Activated T-helper 1 cell treated with anti-CD3 and anti-CD28 coated beads, Interleukin-12 subunit alpha, Interleukin-12 subunit beta, Interleukin-2, Interleukin-4 antibody, amounts not matched to agents 30 ng/mL and 10 ng/mL and 1 ng/mL, durations not matched to agents 14 hours and 24 hours and 36 hours (primary cell): Measurements from ENCODE around the gene FRMD4A. TPM values are rescaled to one million over a fixed set of nuclear protein-coding genes. Genes with fewer than 3 reads are reported as not detected.

Source experiments
- DNase-seq: peaks from one replicate; pipeline ENCODE4 v3.0.0; 2021; ENCODE audit warnings: low spot score
- H3K27ac Mint-ChIP-seq: one replicate; pipeline ENCODE4 v1.8.0; 2021; ENCODE audit warnings: mild to moderate bottlenecking, mixed read lengths
- H3K27me3 Mint-ChIP-seq: one replicate; pipeline ENCODE4 v1.8.0; 2022; ENCODE audit warnings: mild to moderate bottlenecking, moderate library complexity, mixed read lengths; ENCODE audit not compliant: insufficient read depth
- H3K36me3 Mint-ChIP-seq: one replicate; pipeline ENCODE4 v1.8.0; 2021; ENCODE audit warnings: low read depth, mixed read lengths
- H3K4me1 Mint-ChIP-seq: one replicate; pipeline ENCODE4 v1.8.0; 2021; ENCODE audit warnings: low read depth, mixed read lengths
- H3K4me3 Mint-ChIP-seq: one replicate; pipeline ENCODE4 v1.8.0; 2021; ENCODE audit warnings: mild to moderate bottlenecking, moderate library complexity, mixed read lengths
- H3K9me3 Mint-ChIP-seq: one replicate; pipeline ENCODE4 v1.8.0; 2021; ENCODE audit warnings: mixed read lengths
- intact Hi-C: fragments of 100-400 bp; cut with micrococcal nuclease; formaldehyde crosslinking; loops from one replicate; pipeline ENCODE4 v1.15.1; 2024
- total RNA-seq: library from RNA; stranded (reverse); gene quantifications from 2 replicates; pipeline ENCODE4 v1.2.3, GENCODE V29; 2022

The FRMD4A gene
- total RNA-seq, 1 donor from 2014 or later, result 0.31 TPM

DNA sequence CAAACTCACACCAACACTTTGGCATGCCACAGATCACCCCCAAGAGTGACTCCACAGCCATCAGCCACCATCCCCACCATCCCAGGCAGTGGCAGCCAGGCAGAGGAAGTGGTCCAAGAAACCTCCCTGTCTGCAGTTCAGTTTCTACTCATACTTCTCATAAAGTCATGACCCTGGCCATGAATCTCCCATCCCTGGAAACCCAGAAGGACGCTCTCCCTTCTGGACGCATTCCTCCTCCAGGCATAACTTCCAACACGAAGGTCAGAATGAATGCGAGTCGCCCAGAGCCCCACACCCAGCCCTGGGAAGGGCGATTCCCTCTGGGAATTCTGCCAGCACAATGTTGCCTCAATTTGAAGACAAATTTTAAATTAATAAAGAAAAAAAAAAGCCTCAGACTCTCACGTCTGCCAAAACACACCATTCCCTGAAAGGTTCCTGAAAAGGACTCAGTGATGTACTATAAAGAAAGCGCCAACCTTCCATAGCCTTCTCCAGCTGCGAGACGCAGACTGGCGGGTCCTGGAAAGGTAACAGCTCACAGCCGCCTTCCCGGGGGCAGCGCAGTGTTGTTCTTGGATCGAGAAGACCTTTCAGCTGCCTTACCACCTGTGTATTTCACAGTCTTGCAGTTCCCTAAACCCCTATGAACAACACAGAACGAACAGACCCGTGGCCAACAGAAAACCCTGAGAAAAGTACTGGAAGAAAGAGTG, 307.6 kb downstream of the FRMD4A start:
- peaks cover 2% of the 10 kb centered on the region for H3K36me3 Mint-ChIP-seq
- intact Hi-C loops, result no loop called here
- H3K27ac Mint-ChIP-seq, result no peak overlapping the region
- H3K27me3 Mint-ChIP-seq, result peaks cover 19% of the 10 kb centered on the region
- DNase-seq, result no peak
- H3K4me1 Mint-ChIP-seq, result no peaks in the 10 kb centered on the region
- H3K4me3 Mint-ChIP-seq, result no peak overlapping the region
- H3K9me3 Mint-ChIP-seq, result peaks cover 12% of the 10 kb centered on the region

DNA sequence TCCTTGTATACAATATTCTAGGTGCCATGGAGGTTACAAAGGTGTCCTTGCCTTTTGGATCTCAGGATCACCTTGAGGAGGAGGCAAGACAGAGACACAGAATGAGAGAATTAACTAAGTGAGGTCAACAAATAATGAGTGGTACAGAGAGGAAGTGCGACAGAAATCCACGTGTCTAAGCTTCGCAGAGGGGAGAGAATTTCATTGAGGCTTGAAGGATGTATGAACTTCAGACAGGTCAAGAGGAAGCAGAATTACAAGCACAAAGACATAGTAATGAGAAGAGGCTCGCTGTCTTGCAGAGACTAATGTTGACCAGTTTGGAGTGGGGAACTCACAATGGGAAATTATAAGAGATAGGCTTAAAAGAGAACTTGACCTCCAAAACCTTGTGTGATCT, 308.7 kb downstream of the FRMD4A start:
- intact Hi-C loops, result no loop called here

GRCh38 chr10:14020037-14020664, 310.6 kb downstream of the FRMD4A start:
- Mint-ChIP-seq H3K4me3 (no peak overlapping the region), H3K27ac (no peak overlapping the region), H3K9me3 (peaks cover 12% of the 10 kb centered on the region), H3K27me3 (peaks cover 21% of the 10 kb centered on the region), H3K36me3 (peaks cover 2% of the 10 kb centered on the region), H3K4me1 (peaks cover 11% of the 10 kb centered on the region)
- DNase-seq, result no peak
- intact Hi-C loops, result no loop called here

More for the DNA sequence above, 308.7 kb downstream of the FRMD4A start:
- H3K9me3 Mint-ChIP-seq, result peaks cover 12% of the 10 kb centered on the region
- H3K36me3 Mint-ChIP-seq, result peaks cover 2% of the 10 kb centered on the region
- DNase-seq, result no peak
- H3K27ac Mint-ChIP-seq, result no peak overlapping the region
- H3K4me1 Mint-ChIP-seq, result no peaks in the 10 kb centered on the region
- no peak overlapping the region for H3K4me3 Mint-ChIP-seq
- peaks cover 19% of the 10 kb centered on the region for H3K27me3 Mint-ChIP-seq

DNA sequence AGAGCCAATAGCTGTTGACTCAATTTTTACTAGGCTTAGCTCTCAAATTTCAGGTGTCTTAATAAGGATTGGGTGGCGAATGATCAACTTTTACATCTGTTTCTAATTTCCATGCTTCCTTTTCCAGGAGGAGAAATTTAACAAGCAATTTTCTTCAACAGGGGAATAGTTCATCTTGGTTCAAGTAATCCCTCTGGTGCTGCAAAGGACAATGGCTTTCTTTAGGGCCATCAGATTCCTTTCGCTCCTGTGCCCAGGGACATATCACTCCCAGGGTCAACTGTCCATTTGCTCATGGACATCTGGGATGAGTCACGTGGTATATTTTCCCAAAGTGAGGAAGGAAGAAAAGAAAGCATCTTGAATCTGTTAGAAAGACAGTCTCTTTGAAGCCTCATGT, 313.3 kb downstream of the FRMD4A start:
- intact Hi-C loops, result no loop called here
- Mint-ChIP-seq H3K36me3 (peaks cover 2% of the 10 kb centered on the region), H3K27ac (no peak overlapping the region), H3K4me1 (peaks cover 11% of the 10 kb centered on the region), H3K4me3 (no peak overlapping the region), H3K27me3 (peaks cover 19% of the 10 kb centered on the region), H3K9me3 (peaks cover 12% of the 10 kb centered on the region)
- DNase-seq, result no peak

DNA sequence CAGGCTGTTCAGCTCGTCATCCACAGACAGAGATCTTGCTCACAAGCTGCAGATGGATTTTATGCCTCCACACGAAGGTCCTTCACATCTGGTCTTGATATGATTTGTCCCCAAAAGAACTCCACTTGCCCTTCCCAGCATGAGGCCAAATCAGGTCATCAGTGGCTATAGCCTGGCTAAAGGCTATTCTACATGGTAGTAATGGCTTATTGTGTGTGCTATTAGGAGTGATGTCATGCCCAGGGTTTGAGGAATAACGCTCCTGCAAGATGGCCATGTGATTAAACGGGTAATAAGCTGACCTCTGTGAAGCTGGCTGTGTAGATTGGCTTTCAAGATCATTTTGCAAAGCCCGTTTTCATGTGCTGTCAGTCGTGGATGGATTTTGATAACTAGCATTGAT, 313.8 kb downstream of the FRMD4A start:
- intact Hi-C loops, result no loop called here
- Mint-ChIP-seq H3K27me3 (peaks cover 18% of the 10 kb centered on the region), H3K4me1 (peaks cover 11% of the 10 kb centered on the region), H3K4me3 (no peak overlapping the region), H3K36me3 (peaks cover 2% of the 10 kb centered on the region), H3K27ac (no peak overlapping the region), H3K9me3 (peaks cover 12% of the 10 kb centered on the region)
- no peak for DNase-seq

DNA sequence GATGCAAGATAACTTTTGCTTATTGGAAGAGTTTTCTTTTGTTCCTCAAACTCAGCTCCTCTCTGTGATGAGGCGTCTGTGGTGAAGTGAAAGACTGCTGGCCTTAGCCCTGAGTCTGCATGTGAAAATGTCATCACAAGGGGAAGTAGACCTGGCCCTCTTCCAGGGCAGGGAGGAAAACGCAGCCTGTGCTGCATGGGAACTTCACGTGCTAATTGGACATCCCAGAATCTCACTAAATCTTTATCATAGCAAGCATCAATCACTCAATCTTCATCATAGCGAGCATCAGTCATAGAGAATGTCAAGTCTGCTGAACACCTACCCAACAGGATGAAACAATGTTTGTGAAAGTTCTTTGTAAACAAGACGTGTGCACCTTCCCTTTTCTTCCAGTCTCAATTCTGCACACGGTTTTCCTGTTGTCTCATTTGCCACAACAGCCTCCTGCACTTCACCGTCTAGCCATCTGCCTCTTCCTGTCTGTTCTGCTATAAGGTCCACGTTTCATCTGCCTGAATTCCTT, 314.6 kb downstream of the FRMD4A start:
- Mint-ChIP-seq H3K27ac (peak overlapping the region; percentile 9), H3K27me3 (peaks cover 19% of the 10 kb centered on the region), H3K4me1 (peaks cover 11% of the 10 kb centered on the region), H3K4me3 (no peak overlapping the region), H3K9me3 (peaks cover 12% of the 10 kb centered on the region), H3K36me3 (peaks cover 2% of the 10 kb centered on the region)
- intact Hi-C loops, result no loop called here
- no peak for DNase-seq

- no peak overlapping the region for H3K4me3 Mint-ChIP-seq
- peaks cover 22% of the 10 kb centered on the region for H3K4me1 Mint-ChIP-seq
Observed at GRCh38 chr10:14014423-14014822, 316.3 kb downstream of the FRMD4A start.

GRCh38 chr10:14010769-14011574, 319.8 kb downstream of the FRMD4A start:
- intact Hi-C loops, result no loop called here
- no peaks in the 10 kb centered on the region for H3K36me3 Mint-ChIP-seq
- H3K9me3 Mint-ChIP-seq, result no peaks in the 10 kb centered on the region
- H3K4me1 Mint-ChIP-seq, result peaks cover 35% of the 10 kb centered on the region
- no peak overlapping the region for H3K4me3 Mint-ChIP-seq
- H3K27ac Mint-ChIP-seq, result no peak overlapping the region
- DNase-seq, result no peak
- H3K27me3 Mint-ChIP-seq, result peaks cover 13% of the 10 kb centered on the region

More at GRCh38 chr10:14014423-14014822, 316.3 kb downstream of the FRMD4A start:
- intact Hi-C loops, result no loop called here
- Mint-ChIP-seq H3K27me3 (peaks cover 15% of the 10 kb centered on the region), H3K27ac (no peak overlapping the region), H3K9me3 (peaks cover 9% of the 10 kb centered on the region), H3K36me3 (no peaks in the 10 kb centered on the region)
- no peak for DNase-seq

DNA sequence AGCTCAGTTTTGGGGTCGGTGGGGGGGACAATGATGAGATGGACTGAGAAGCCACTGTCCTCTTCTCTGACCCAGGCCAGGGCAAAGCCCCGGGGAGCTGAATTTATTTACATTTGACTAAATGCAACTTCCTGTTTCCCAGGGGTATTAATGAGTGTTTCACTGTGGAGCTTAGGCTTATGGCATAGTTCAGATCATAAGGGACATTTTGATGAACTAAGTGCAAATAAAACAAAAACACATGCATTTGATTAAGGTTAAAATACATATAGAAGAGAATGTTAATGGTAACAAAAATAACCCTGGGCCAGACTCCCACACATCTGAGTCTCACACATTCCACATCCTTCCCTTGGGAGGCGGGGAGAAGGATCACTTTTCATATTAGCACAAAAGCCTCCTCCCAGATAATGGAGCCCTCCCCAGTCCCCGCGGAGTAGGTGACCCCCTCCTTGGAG, 320.6 kb downstream of the FRMD4A start:
- no peak for DNase-seq
- peaks cover 17% of the 10 kb centered on the region for H3K27me3 Mint-ChIP-seq
- H3K36me3 Mint-ChIP-seq, result no peaks in the 10 kb centered on the region
- H3K27ac Mint-ChIP-seq, result peak overlapping the region; percentile 74
- H3K4me3 Mint-ChIP-seq, result peak overlapping the region; percentile 81
- intact Hi-C loops, result no loop called here
- H3K4me1 Mint-ChIP-seq, result peaks cover 33% of the 10 kb centered on the region
- H3K9me3 Mint-ChIP-seq, result no peaks in the 10 kb centered on the region

DNA sequence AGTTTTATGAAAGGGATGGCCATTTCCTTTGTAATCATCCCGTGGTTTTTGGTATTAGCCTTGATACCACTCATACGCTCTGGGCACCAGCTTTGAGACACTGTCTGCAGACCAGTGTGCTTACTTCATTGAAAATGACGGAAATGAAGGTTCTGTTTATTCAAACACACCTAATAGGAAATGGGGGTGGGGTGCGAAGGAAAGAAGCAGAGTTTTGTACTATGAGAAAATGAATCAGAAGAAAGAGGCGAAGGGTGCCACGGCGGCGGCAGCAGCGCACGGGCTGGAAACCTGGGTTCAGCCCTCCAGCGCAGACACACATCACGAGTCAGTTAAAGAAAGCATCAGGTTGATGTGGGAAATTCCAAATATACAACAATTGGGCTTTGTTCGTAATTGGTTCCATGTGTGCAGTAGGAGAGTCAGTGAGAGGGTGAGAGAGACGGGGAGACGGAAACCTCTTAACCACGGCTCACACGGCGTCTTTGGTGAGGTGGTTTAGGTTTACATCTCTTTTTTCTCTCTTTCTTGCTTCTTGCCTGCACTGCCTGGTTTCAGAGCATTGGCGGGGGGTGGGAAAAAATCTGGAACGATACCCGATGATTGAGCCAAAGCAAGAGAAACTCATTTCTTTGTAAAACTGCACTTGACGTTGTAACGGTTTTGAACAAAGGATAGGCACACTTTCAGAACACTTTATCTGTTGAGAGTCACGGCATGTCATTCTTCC, 321.2 kb downstream of the FRMD4A start:
- peak; percentile 37 for DNase-seq
- H3K27ac Mint-ChIP-seq, result peak overlapping the region; percentile 74
- no peaks in the 10 kb centered on the region for H3K36me3 Mint-ChIP-seq
- H3K27me3 Mint-ChIP-seq, result peaks cover 19% of the 10 kb centered on the region
- peaks cover 33% of the 10 kb centered on the region for H3K4me1 Mint-ChIP-seq
- H3K9me3 Mint-ChIP-seq, result no peaks in the 10 kb centered on the region
- intact Hi-C loops, result loop anchor here (1.0 kb wide), 4 partner anchors 176 to 423 kb away; partner anchors contain the start of gene PRPF18
- H3K4me3 Mint-ChIP-seq, result peak overlapping the region; percentile 81

DNA sequence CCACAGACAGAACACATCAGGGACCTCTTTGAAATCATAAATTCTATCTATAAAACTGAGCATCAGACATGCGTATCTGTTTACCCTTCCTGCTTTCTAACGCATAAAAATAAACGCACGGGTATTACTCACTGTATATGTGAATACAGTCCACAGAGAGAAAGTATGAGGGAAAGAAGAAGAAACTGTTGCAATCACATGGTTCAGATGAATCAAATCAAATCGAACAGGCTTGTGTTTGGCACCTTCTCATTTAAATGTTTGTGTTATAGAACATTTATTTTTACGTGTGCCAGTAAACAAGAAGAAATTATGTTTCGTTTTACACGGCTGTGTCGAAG, 322.0 kb downstream of the FRMD4A start:
- Mint-ChIP-seq H3K9me3 (no peaks in the 10 kb centered on the region), H3K4me1 (peaks cover 33% of the 10 kb centered on the region), H3K36me3 (no peaks in the 10 kb centered on the region), H3K4me3 (peak overlapping the region; percentile 81), H3K27me3 (peaks cover 17% of the 10 kb centered on the region), H3K27ac (no peak overlapping the region)
- intact Hi-C loops, result loop anchor here (1.0 kb wide), 4 partner anchors 177 to 422 kb away; partner anchors contain the start of gene PRPF18
- DNase-seq, result no peak

DNA sequence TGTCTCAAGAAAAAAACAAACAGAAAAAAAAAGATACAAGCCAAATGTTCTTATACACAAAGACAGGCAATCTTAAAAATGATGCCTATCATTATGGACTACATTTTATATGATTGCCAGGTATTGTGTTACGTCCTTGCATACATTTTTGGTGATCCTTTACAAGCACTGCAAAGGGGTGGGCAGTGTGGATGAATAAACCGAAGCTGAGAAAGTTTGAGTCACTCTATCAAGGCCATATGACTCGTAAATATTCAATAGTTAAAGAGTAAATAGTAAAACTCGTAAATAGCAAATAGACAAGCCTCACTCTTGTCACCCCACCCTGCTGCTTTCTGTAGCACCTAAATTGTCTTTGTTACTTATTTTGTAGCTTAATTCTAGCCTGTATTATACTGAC, 326.2 kb downstream of the FRMD4A start:
- Mint-ChIP-seq H3K27ac (no peak overlapping the region), H3K4me1 (peaks cover 23% of the 10 kb centered on the region), H3K27me3 (peaks cover 9% of the 10 kb centered on the region), H3K9me3 (no peaks in the 10 kb centered on the region), H3K4me3 (no peak overlapping the region), H3K36me3 (no peaks in the 10 kb centered on the region)
- no peak for DNase-seq
- intact Hi-C loops, result no loop called here
